Putamen (tissue), 1 donor: Measurements from ENCODE around the gene CNTRL.
"Not testable (repeated sequence)": the region's sequence is repeated elsewhere in the genome, so short reads cannot be mapped to it uniquely, and the experiment has no call there.

Experiments
- DNase-seq: peaks from one replicate; pipeline ENCODE4 v3.0.0-alpha.2; 2016; ENCODE audit warnings: low spot score

The CNTRL gene

GRCh38 chr9:121135642-121136041 lies 60.9 kb downstream of the CNTRL start:
- no peak for DNase-seq

GRCh38 chr9:121138561-121138960 lies 63.8 kb downstream of the CNTRL start:
- DNase-seq, result no peak

DNA sequence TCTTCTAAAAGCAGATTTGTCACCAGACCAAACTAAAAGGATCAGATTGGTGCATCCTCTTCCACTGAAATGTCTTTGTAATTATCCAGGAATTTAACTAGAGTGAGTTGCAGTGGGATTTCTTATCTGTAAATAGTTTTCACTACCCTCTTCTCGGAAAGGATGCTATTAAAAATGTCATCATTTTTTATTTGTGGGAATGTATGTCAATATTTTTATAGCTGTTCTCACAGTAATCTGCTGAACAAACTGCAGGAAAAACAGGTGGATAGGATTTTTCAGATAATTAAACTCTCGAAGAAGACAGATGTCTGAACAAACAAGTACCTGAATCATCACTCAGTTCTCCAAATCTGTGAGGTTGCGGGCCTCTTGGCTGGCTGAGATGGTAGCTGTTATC lies 64.2 kb downstream of the CNTRL start:
- no peak for DNase-seq

GRCh38 chr9:121140162-121140561 lies 65.4 kb downstream of the CNTRL start:
- DNase-seq, result no peak

DNA sequence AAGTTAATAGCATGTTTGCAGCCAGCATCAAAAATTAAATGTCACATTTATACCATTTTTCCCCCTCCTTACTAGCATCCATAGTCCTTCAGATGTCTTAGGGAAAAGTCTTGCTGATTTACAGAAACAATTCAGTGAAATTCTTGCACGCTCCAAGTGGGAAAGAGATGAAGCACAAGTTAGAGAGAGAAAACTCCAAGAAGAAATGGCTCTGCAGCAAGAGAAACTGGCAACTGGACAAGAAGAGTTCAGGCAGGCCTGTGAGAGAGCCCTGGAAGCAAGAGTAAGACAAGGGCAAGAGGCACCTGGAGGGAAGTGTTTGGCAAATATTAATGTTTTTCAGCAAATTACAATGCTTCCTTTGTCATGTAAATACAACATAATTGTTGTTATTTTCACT lies 66.6 kb downstream of the CNTRL start:
- no peak for DNase-seq

DNA sequence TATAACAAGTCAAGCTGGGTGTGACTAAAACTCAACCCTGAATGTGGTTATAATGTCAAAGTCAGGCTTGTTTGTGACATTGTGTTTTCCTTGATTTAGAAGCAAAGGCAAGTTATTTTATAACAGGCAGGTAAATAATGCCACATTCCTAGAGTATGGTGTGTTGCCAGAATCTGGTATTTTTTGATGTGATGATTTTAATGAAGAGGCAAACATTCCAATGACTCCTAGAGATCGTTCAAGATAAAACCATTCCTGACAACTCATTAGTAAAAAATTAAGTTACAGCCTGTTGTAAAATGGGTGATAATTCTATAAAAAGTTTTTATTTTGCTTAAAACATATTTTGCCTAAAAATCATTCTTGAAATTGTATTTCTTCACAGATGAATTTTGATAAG lies 67.0 kb downstream of the CNTRL start:
- DNase-seq, result no peak

- DNase-seq, result no peak
Measured at GRCh38 chr9:121143771-121144170, 69.0 kb downstream of the CNTRL start.

- DNase-seq, result no peak
Measured at GRCh38 chr9:121144482-121144881, 69.7 kb downstream of the CNTRL start.

DNA sequence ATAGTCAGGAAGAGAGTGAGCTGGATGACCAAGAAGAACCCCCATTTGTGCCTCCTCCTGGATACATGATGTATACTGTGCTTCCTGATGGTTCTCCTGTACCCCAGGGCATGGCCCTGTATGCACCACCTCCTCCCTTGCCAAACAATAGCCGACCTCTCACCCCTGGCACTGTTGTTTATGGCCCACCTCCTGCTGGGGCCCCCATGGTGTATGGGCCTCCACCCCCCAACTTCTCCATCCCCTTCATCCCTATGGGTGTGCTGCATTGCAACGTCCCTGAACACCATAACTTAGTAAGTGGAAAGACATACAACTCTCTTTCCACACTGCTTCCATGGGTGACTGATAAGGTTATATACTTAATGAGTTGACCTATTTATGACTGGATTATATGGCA lies 75.4 kb downstream of the CNTRL start:
- no peak for DNase-seq

DNA sequence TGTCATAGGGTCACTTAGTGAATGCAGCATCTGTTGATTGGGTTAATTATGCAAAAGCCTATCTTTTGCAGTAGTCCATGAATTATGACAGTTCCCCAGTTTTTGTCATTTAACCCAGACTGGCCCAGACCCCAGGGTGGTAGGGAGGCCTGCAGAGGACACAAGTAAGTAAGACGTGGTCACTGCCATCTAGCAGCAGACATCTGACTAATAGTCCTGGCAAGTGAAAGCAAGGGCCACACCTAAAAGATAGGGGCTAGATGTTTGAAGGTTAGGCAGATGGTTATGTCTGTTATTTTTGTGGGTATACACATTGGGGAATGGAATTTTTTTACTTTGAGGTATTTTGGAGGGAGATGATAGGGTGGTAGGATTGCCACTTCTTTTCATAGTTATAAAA lies 78.9 kb downstream of the CNTRL start:
- no peak for DNase-seq

GRCh38 chr9:121154782-121155181 lies 80.0 kb downstream of the CNTRL start:
- DNase-seq, result no peak

DNA sequence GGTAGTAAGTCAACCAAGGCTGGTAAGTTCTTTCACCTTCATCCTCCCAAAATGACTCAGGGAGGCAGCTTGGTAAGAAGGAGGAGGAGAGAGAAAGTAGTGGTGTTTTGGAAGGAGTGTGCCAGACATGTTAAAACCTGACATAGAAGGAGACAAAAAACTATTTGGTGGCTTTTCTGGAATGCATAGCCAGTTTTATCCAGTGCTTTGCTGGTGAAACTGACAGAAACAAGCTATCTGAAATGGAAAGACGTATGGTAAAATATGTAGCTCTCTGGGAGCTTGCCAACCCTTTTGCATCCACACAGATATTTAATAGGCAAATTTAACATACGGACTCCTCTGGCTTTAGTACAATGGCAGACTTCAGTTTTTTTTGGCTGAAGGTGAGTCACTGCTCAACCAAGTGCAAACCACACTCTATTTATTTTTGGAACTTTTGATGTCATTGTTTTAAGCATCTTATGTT lies 81.5 kb downstream of the CNTRL start:
- DNase-seq, result no peak

DNA sequence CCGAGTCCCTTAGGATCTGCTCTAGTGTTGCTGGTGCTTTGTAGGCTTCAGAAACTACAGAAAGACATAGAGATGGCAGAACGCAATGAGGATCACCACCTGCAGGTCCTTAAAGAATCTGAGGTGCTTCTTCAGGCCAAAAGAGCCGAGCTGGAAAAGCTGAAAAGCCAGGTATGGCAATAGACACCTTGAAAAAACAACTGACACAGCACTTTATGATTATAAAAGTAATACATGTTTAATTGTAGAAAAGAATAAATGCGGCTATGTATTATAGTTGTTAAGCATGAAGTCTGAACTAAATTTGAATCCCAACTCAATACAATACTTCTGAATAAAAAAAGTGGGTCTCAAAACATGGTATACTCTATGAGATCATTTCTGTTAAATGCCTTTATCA lies 83.2 kb downstream of the CNTRL start:
- no peak for DNase-seq

- no peak for DNase-seq
Measured at GRCh38 chr9:121160025-121160424, 85.3 kb downstream of the CNTRL start.

DNA sequence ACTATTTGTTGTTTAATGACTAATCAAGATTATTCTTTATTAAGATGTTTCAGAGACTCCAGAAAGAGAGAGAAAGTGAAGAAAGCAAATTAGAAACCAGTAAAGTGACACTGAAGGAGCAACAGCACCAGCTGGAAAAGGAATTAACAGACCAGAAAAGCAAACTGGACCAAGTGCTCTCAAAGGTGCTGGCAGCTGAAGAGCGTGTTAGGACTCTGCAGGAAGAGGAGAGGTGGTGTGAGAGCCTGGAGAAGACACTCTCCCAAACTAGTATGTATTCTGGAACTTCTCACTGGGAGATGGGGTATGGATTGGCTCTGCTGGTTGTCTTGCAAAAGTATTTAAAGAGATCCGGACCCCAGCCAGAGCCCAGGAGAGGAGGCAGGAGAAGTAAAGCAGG lies 93.3 kb downstream of the CNTRL start:
- DNase-seq, result no peak

DNA sequence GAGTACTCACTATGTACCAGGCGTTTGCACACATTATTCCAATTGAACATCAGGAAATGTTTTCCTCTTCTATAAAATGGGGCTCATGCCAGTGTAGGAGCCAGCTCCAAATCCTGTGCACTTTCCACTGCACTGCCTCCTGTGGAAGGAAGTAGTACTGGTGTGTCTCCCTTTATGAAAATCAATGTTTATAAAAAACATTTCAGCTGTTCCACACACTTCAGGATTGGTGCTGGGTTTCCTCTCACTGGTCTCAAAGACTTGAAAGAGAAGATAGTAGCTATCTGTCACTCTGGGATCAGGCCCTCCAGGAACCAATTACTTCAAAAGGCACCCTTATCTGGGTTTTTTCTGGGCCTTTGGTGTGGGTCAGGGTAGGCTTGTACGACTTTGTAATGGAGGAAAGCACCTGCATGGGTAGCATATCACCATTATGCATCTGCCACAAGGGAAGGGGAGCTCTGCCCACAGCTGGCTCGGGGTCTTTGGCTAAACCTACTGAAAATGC lies 94.4 kb downstream of the CNTRL start:
- DNase-seq, result no peak

GRCh38 chr9:121171236-121171635 lies 96.5 kb downstream of the CNTRL start:
- DNase-seq, result no peak

DNA sequence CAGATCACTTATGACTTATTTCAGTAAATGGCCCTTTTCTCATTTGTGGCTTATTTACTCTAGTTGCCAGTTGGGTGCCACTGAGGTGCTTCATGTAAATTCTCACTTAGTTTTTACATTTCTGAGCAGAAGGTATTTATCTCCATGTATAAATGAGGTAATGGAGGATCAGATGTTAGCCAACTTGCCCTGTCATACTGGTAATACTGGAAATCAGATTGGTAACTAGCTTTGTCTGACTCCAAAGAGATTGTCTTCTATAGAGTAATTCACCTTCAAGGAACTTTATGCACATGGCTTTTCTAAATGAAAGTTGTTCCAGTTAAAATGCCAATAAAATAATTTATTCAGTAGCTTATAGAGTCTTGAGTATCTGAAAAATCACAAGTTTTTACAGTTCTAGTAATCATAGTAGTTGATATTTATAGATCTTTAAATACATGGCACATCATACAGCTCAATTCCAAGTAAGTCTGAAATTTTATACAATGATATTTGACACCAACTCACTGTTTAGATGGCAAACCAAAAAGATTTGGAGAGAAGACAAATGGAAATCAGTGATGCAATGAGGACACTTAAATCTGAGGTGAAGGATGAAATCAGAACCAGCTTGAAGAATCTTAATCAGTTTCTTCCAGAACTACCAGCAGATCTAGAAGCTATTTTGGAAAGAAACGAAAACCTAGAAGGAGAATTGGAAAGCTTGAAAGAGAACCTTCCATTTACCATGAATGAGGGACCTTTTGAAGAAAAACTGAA lies 98.2 kb downstream of the CNTRL start:
- no peak for DNase-seq

GRCh38 chr9:121173501-121173900 lies 98.7 kb downstream of the CNTRL start:
- DNase-seq, result no peak

DNA sequence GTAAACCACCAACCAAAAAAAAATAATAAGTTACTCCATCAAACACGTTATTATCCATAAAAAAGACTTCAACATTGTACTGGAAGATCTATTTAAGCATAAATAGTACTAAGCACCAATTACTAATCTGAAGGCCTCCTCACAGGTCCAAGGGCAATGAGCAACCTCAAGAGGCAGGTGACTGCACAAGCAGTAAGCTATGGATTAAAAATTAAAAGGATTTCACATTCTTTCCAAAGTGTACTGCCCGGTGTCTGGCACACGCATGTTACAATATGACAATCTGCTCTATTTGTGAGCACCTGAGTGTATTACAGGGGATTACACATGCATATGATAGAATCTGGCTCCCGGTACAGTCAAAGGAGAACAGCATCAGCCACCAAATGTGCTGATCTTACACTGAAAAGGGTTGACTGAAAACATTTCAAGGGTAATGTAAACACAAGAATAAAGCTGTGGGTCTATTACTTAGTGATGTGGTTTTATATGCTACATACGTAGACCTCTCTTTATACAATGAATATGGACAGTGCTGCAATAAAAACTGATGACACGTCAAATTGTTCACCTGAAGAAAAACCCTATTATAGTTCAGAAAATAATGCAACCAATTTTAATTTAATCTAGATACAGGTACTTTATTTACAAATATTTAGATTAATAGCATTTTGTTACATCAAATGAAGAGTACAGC lies 104.1 kb downstream of the CNTRL start:
- no peak for DNase-seq

DNA sequence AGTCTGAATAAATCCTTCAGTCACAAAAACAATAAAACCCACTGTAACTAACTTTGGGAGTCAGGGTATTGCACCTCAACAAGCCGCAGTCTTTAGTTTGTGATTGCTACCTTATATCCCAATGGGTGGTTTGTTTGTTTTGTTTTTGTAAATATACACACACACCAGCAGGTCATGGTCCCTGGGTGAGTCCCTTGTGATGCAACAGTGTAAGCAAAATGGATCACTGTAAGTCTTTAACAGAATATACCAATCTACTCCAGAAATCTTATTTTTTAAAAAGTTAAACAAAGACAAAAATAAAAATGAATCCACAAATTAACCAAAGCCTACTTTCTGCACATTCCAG lies 104.6 kb downstream of the CNTRL start:
- not testable (repeated sequence) for DNase-seq

DNA sequence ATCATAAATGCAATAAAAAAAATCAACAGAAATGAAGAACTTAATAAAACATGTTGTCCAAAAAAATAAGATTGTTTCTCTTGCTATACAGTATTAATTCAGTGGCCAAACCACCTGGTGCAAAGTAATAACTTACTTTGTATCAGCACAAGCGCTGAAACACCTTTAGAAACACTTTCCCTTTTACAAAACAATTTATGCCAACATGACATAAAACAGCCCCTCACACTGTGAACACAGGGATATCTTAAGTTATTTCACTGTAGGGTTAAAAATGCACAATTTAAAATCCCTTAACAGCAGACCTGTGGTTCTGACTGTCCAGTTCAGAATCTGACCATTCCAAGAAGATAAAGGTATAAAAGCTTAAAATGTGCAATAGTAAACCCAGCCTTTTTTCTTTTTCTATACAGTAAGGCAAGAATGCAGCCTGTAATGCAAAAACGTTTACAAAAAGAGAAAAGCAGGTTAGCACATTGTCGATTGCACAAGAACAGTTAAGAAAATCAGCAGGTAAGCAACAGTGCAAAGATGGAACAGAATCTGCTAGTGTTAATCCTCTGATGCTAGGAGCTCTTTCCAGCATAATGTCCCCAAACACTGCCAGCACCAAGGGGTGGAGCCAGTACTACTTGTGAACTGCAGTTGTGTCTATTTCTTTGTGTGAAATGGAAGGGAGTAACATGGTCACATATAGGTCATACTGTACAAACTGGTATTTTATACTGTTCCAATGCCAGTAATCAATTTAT lies 105.4 kb downstream of the CNTRL start:
- no peak for DNase-seq
